Ovary (tissue), 9 donors: ENCODE data around the gene LPO. TPM values are rescaled to one million over a fixed set of nuclear protein-coding genes. Genes with fewer than 3 reads are reported as not detected.

Source experiments
- DNase-seq, 5 donors: peaks; one replicate each; pipeline ENCODE4 v3.0.0-alpha.2; 2019 to 2020
- H3K27ac ChIP-seq, 2 donors: fragments of 200-600 bp; one replicate each; pipeline versions ENCODE4 v1.5.1 to v1.8.0; 2019 to 2022
- H3K27me3 ChIP-seq: fragments of 200-600 bp; one replicate; pipeline ENCODE4 v1.8.0; 2022
- H3K36me3 ChIP-seq: fragments of 200-600 bp; sonication (generic); one replicate; pipeline ENCODE4 v1.5.1; 2019
- H3K4me1 ChIP-seq: one replicate; pipeline ENCODE4 v1.8.1; 2013; ENCODE audit warnings: mild to moderate bottlenecking, moderate library complexity; ENCODE audit not compliant: insufficient read depth
- H3K4me3 ChIP-seq: fragments of 200-600 bp; sonication (generic); one replicate; pipeline ENCODE4 v1.5.1; 2017
- H3K9me3 ChIP-seq, 2 donors: fragments of 200-600 bp in 1 of 2; sonication (generic) in 1 of 2; one replicate each; pipeline versions ENCODE4 v1.5.1 to v1.8.1; 2013 to 2019; ENCODE audit warnings: mild to moderate bottlenecking in 1 of 2, moderate library complexity in 1 of 2
- CTCF ChIP-seq, 3 donors: fragments of 450-650 bp in 2 of 3; fragments of 200-600 bp in 1 of 3; IDR thresholded peaks; one replicate each; pipeline versions ENCODE4 v1.5.1 to v1.8.0; 2016 to 2022; ENCODE audit warnings: antibody characterized with exemption in 3 of 3, mild to moderate bottlenecking in 1 of 3
- EP300 ChIP-seq: sonication (generic); formaldehyde crosslinking; IDR thresholded peaks from one replicate; pipeline ENCODE4 v1.6.1; 2017; ENCODE audit warnings: antibody characterized with exemption
- POLR2A ChIP-seq: fragments of 450-650 bp; IDR thresholded peaks from one replicate; pipeline ENCODE4 v1.6.1; 2017; ENCODE audit warnings: antibody characterized with exemption, mild to moderate bottlenecking, moderate library complexity
- WGBS, 3 donors: extraction: QIAGEN DNeasy Blood & Tissue Kit in 1 of 3; methylation state at CpG; one replicate each; pipeline versions ENCODE4 v1.1.5 to v1.1.7; 2013 to 2017; 5-methylcytosine and 5-hydroxymethylcytosine counted together
- intact Hi-C, 4 donors: fragments of 100-400 bp; cut with DNase I; formaldehyde crosslinking; loops; one replicate each; pipeline versions ENCODE4 v1.11.0 to v1.15.1; 2022 to 2023
- polyA plus RNA-seq, 2 donors: library from polyadenylated mRNA; stranded (reverse); fragments of 200-250 nt in 1 of 2; fragments of 350-450 nt in 1 of 2; fragmentation: Illumina TruSeq in 1 of 2; extraction: RNeasy Lipid Tissue Mini Kit (QIAGEN cat#74804) in 1 of 2; gene quantifications; one replicate each; pipeline ENCODE4 v1.2.3, GENCODE V29; 2013 to 2014
- total RNA-seq, 7 donors: library from RNA; depleted of rRNA in 2 of 7; stranded (reverse); fragments of >200 nt in 2 of 7; fragmentation: NEBNext Ultra II Directional in 3 of 7; extraction: Animal tissue kit (Norgen Biotek cat#: 25700) in 3 of 7; gene quantifications; one replicate each; pipeline versions ENCODE4 v1.1.0 to v1.2.4, GENCODE V29; 2016 to 2023
- donor health status: DM: no; HTN: no; CAD: no; lungs with moderate emphysema.
- donor health status: DM: no; HTN: no; CAD: no.
- donor health status: Bipolar disorder and iron deficiency.
- donor health status: DM: yes; HTN: yes; CAD: no.
- donor health status: DM: no; HTN: no; CAD: no.
- donor health status: DM: yes; HTN: yes; CAD: no.

The LPO gene
- total and polyA plus RNA-seq, 9 donors: 0.32 to 1.6 TPM; not detected in 7

- no peak overlapping the region for H3K27ac ChIP-seq
- H3K36me3 ChIP-seq: no peaks in the 10 kb centered on the region
- no peaks in the 10 kb centered on the region for H3K27me3 ChIP-seq
- TF ChIP-seq CTCF (IDR thresholded peaks at IDR 0.05): no peak
- no peak for TF ChIP-seq POLR2A
- TF ChIP-seq EP300: no peak
- H3K9me3 ChIP-seq: no peaks in the 10 kb centered on the region
- 79 to 85% (median 82%) methylated on average over 5 of the region's 5 CpGs for WGBS, 3 donors
- DNase-seq: no peak
- no peak overlapping the region for H3K4me3 ChIP-seq
- intact Hi-C loops: no loop called here
- H3K4me1 ChIP-seq: no peaks in the 10 kb centered on the region
Measured at GRCh38 chr17:58210922-58211321, 27.5 kb upstream of the LPO start.

GRCh38 chr17:58215685-58216084 lies 22.7 kb upstream of the LPO start:
- no peak overlapping the region for H3K4me3 ChIP-seq
- intact Hi-C loops: no loop called here
- TF ChIP-seq POLR2A: no peak
- no peak for TF ChIP-seq EP300
- no peak for TF ChIP-seq CTCF (IDR thresholded peaks at IDR 0.05)
- H3K27me3 ChIP-seq: no peaks in the 10 kb centered on the region
- no peaks in the 10 kb centered on the region for H3K36me3 ChIP-seq
- no peaks in the 10 kb centered on the region for H3K9me3 ChIP-seq
- H3K4me1 ChIP-seq: no peaks in the 10 kb centered on the region
- no peak for DNase-seq
- H3K27ac ChIP-seq: no peak overlapping the region

- intact Hi-C loops: no loop called here
- H3K4me1 ChIP-seq: no peaks in the 10 kb centered on the region
- H3K9me3 ChIP-seq: no peaks in the 10 kb centered on the region
- no peak overlapping the region for H3K27ac ChIP-seq
- no peak overlapping the region for H3K4me3 ChIP-seq
- H3K36me3 ChIP-seq: no peaks in the 10 kb centered on the region
- H3K27me3 ChIP-seq: no peaks in the 10 kb centered on the region
- TF ChIP-seq EP300 (no peak), POLR2A (no peak), CTCF (IDR thresholded peaks at IDR 0.05) (no peak)
- no peak for DNase-seq
- 81 to 82% (median 82%) methylated on average over 3 of the region's 3 CpGs for WGBS, 3 donors
Measured at GRCh38 chr17:58217766-58218165, 20.6 kb upstream of the LPO start.

GRCh38 chr17:58219007-58219788 lies 19.2 kb upstream of the LPO start, which contains the start of gene MKS1:
TSS of gene MKS1 (minus strand) at chr17:58219255. CDS start at chr17:58219230, 25 bp downstream.
- Histone ChIP-seq H3K4me3 (peak within 1 kb of the TSS; percentile 74), H3K4me1 (no peaks in the 10 kb centered on the region), H3K27ac (peak within 1 kb of the TSS in 1 of 2 donors; percentile 50), H3K27me3 (no peaks in the 10 kb centered on the region), H3K36me3 (no peaks in the 10 kb centered on the region), H3K9me3 (no peaks in the 10 kb centered on the region)
- peak; percentile 89 to 97 (median 93) for DNase-seq
- peak; percentile 66 to 77 (median 72) for TF ChIP-seq CTCF (IDR thresholded peaks at IDR 0.05)
- no peak for TF ChIP-seq EP300
- peak; percentile 52 for TF ChIP-seq POLR2A
- 1 to 2% (median 1%) methylated on average over 47 to 56 of the region's 56 CpGs for WGBS, 3 donors
- intact Hi-C loops: no loop called here
